ENCODE data around the gene EIF3B.
"Not testable (repeated sequence)": the region's sequence is repeated elsewhere in the genome, so short reads cannot be mapped to it uniquely, and the experiment has no call there.

Gene EIF3B

DNA sequence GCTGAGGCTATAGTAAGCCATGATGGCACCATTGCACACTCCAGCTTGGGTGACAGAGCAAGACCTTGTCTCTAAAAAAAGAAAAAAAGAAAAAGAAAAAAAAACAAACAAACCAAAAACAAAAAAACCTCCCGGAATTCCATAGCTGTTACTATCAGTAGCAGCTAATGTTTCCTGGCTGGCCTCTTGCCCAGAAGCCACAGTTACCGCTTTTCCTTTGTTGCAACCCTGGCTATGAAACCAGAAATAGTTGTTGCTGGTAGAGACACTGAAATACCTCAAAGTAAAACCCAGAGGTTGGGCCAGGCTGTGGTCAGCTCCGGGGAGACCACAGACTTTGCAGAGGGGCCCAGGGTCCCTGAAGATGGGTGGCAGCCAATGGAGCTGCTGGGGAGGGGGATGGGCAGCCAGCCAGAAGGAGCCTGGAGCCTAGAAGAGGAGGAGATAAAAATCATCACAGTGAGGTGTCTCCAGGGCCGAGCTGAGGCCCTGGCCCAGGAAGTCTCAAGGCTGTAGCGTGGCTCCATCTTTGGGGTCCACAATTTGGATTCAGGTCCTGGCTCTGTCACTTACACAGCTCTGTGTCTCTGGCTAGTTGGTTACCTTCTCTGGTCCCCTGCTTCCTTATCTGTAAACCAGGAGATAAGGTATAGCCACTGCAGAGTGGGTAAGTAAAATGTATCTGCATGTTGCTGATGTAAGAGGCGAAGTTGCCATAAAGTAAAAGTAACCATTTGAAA, 45.4 kb downstream of the EIF3B start:
- no peak for DNase-seq (ENCODE audit: low read depth in 3 of 3, low spot score in 1 of 3)

DNA sequence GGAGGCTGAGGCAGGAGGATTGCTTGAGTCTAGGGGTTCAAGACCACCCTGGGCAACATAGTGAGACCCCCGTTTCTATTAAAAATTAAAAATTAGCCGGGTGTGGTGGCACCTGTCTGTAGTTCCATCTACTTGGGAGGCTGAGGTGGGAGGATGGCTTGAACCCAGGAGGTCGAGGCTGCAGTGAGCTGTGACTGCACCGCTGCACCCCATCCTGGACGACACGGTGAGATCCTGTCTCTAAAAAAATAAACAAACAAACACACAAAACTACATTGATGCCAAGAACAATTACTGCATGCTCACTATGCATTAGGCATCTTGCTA, 48.0 kb downstream of the EIF3B start:
- no peak for DNase-seq (ENCODE audit: low read depth in 3 of 3, low spot score in 1 of 3)

- peak; percentile 89 to 90 (median 90) for DNase-seq (ENCODE audit: low read depth in 3 of 3, low spot score in 1 of 3)
Measured at GRCh38 chr7:2403014-2403717, 48.5 kb downstream of the EIF3B start, which contains the start of gene CHST12. Gene CHST12, plus strand, starts transcription at chr7:2403611. Its CDS starts 29,029 bp downstream, at chr7:2432640.

DNA sequence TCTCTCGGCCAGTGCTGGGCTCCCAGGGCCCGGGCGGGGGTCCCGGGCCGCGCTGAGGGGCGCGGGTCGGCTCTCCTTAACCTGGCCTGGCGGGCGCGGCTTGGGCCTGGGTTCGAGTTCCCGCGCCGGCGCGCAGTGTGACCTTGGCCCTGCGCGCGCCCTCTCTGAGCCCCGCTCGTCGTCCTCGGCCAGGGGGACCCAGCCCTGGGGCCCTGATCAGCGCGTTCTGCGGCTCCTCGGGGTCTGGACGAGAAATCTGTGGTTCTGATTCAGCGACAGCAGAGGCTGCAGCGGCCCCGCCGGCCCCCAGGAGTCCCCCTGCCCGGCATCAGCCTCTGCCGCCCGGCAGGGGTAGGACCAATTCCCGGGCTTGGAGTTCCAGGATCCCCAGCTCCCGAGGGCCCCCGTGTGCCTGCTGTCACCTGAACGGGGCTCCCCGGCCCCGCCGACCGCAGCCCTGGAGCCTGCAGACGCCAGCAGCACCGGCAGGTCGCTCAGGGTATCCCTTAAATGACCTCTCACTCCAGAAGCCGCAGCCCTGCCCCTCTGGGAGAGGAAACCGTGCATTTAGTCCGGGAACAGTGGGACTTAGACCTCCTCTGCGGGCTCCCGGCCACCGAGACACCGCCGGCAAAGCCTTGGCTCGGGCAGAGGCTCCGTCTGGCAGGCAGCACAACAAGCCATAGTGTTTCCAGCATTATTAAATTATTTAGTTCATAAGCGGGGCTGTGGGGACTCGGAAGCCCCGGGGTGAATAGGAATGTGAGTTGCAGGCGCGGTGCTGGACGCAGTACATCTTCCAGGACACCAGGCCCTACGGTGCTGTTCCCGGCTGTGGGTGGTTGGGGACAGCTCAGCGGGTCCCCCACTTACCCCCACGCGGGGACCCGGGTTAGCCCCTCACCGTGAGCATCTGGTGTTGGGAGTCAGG, 49.4 kb downstream of the EIF3B start:
- no peak for DNase-seq (ENCODE audit: low read depth in 3 of 3, low spot score in 1 of 3)

- no peak for DNase-seq (ENCODE audit: low read depth in 3 of 3, low spot score in 1 of 3)
Measured at GRCh38 chr7:2404714-2405119, 50.1 kb downstream of the EIF3B start.

- DNase-seq (ENCODE audit: low read depth in 3 of 3, low spot score in 1 of 3): no peak
Measured at GRCh38 chr7:2405201-2405600, 50.6 kb downstream of the EIF3B start.

DNA sequence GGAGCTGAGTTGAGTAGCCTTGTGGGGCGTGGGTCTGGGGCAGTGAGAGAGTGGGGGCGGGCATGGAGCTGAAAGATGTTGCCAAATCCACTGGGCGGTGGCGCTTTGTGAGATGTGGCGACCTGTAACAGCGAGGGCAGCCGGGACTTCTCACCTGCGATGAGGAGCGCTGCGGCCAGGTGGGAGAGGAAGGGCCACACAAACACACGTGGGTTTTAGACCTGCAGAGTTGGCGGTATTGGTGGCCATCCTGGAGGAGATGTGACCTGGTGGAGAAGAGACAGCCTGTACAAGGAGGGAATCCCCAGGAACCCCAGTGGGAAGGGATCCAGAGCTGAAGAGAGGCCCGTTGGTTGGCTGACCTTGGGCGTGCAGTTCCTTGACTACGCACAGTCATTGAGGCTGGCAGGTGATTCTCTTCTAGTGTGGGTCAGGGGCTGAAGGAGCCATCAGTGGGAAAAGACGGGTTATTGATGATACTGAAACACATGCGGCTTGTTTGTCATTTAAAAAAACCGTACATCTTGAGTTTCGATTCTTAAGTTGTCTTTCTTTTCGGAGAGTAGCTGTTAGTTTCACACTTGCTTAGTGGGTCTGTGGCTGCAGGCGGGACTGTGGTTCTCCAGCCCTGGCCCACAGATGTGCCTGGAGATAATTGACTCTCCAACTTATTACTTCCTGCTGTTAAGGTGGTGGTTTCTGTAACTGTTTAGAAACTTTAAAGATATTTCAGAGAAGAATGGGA, 51.1 kb downstream of the EIF3B start:
- no peak for DNase-seq (ENCODE audit: low read depth in 3 of 3, low spot score in 1 of 3)

DNA sequence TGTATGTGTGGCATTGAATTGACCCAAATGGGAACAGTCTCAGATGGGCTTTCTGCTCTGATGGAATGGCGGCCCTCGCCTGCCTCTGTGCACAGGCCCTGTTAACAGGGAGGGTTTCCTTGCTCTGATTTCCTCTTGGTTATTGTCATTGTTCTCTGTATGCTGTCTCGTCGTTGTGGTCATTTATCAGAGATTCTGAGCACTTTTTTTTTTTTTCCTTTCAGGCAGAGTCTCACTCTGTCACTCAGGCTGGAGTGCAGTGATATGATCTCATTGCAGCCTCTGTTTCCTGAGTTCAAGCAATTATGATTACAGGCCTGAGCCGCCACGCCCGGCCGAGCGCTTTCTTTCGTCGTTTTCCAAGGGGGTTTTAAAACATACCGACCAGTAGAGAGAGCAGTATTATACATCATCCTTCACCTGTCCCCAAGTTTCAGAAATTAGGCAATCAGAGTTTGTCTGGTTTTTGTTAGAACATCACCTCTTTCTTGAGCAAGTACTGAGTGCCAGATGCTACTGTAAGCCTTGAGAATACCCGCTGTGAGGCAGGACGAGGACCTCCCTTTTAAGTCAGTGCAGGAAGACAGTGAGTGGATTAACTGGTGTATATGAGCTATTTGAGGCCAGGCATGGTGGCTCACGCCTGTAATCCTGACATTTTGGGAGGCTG, 55.3 kb downstream of the EIF3B start:
- DNase-seq (ENCODE audit: low read depth in 3 of 3, low spot score in 1 of 3): no peak

DNA sequence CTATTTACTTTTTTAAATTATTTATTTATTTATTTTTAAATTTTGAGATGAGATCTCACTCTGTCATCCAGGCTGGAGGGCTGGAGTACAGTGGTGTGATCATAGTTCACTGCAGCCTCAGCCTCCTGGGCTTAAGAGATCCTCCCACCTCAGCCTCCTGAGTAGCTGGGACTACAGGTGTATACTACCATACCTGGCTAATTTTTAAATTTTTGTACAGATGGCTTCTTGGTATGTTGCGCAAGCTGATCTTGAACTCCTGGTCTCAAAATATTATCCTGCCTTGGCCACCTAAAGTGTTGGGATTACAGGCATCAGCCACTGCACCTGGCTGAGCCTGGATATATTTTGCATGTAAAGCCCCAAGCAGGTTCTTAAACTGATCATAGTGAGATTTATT, 56.4 kb downstream of the EIF3B start:
- DNase-seq (ENCODE audit: low read depth in 3 of 3, low spot score in 1 of 3): no peak

DNA sequence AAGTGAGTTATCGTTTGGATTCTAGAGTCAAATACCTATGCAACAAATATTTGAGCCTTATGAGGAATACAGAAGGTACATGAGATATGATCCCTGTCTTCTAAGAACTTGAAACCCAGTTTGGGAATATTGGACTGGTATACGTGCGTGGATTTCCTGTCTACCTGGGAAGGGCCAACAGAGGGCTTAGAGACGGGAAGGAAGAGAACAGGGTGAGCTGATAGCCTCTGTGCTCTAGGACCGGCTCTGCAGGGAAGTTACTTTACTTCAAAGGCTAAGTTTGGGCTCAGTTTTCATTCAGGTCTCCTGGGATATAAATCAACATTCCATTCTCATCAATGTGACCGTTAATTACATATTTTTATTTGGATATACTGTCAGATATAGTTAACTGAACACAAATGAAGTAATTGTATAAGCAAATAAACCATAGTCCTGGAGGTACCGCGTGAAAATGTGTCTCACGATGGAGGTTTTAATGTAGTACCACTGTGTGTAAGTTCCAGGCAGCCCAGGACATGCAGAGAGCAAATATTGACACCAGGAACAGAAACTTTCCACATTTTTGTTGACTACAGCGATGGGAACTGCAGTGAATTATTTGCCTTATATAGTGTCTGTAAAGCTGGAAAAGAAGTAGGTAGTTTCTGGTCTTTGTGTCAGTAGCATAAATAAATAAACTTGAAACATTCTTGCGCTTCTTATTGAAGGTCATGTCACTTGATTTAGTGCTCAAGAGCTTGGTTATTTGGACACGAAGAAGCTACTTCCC, 57.4 kb downstream of the EIF3B start:
- DNase-seq (ENCODE audit: low read depth in 3 of 3, low spot score in 1 of 3): no peak

DNA sequence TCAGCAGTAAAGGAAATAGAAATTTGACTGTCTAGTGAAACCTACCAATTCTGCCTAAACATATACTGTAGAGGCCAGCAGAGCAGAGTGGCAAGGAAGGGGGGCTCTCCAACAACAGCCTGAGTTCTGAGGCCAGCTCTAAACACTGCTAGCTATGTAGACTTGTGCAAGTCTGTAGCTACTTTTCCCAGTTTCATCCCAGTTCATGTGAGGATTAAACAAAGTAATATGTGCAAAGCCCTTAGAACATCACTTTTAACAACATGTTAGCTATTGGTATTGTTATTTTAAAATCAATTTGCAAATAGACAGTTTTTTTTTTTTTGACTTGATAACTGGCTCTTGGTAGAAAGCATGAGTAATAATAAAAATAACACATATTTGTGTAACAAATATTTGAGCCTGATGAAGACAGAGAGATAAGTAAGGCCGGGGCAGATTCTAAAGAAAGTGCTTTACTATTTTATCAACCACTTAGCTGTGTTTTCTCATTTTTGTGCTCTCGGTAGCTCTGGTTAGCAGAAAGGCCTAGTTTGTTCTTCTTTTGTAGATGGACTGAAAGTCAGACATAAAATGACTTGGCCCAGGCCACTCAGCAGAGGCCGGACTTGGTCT, 58.1 kb downstream of the EIF3B start:
- DNase-seq (ENCODE audit: low read depth in 3 of 3, low spot score in 1 of 3): no peak

GRCh38 chr7:2416063-2416462, 61.4 kb downstream of the EIF3B start:
- no peak for DNase-seq (ENCODE audit: low read depth in 3 of 3, low spot score in 1 of 3)

- DNase-seq (ENCODE audit: low read depth in 3 of 3, low spot score in 1 of 3): no peak
Measured at GRCh38 chr7:2416650-2417049, 62.0 kb downstream of the EIF3B start.

GRCh38 chr7:2417178-2417577, 62.6 kb downstream of the EIF3B start:
- not testable (repeated sequence) for DNase-seq (ENCODE audit: low read depth in 3 of 3, low spot score in 1 of 3)

- DNase-seq (ENCODE audit: low read depth in 3 of 3, low spot score in 1 of 3): no peak
Measured at GRCh38 chr7:2417981-2418481, 63.4 kb downstream of the EIF3B start.

GRCh38 chr7:2420216-2420933, 65.7 kb downstream of the EIF3B start:
- no peak for DNase-seq (ENCODE audit: low read depth in 3 of 3, low spot score in 1 of 3)

- no peak for DNase-seq (ENCODE audit: low read depth in 3 of 3, low spot score in 1 of 3)
Measured at GRCh38 chr7:2421943-2422310, 67.3 kb downstream of the EIF3B start.

DNA sequence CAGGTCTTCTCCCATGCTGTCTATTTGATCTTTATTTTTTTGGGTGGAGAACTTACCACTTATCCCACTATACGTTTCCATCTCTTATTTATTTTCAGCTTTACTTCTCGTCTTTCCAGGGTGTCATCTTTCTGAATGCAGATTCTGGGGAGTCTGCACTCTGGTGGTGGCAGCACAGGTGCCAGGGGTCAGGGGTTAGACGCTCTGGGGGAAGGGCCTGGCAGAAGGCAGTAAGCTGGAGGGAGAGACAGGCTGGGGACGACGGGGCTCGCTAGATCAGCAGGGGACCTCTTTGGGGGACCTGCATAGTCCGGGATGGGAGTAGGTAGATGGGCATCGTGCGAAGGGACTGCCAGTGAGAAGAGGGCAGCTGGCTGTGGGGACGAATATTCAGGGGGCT, 71.1 kb downstream of the EIF3B start:
- DNase-seq (ENCODE audit: low read depth in 3 of 3, low spot score in 1 of 3): no peak
